ENCODE measurements around the gene FHOD3.

- TF ChIP-seq SPI1 (IDR thresholded peaks at IDR 0.05; ENCODE audit: low read depth, low read length) = no peak
- TF ChIP-seq TAF1 (IDR thresholded peaks at IDR 0.05; ENCODE audit: low read depth, low read length) = no peak
These were observed 355.8 kb downstream of the FHOD3 start for GRCh38 chr18:36653141-36653869.

Measured in GM12891 (cell line).